SJCRH30 (cell line): ENCODE data around the gene VCX. TPM values are rescaled to one million over a fixed set of nuclear protein-coding genes. Genes with fewer than 3 reads are reported as not detected.
"Not testable (repeated sequence)": the region's sequence is repeated elsewhere in the genome, so short reads cannot be mapped to it uniquely, and the experiment has no call there.

Experiments used
- DNase-seq, 2 experiments: peaks; one replicate each; pipeline ENCODE4 v3.0.0-alpha.2; 2015 to 2020
- H3K27ac ChIP-seq: fragments of 250-450 bp; sonication (Bioruptor Pico); 2 replicates; pipeline ENCODE4 v1.5.1; 2020; ENCODE audit warnings: mild to moderate bottlenecking, moderate library complexity
- H3K27me3 ChIP-seq: fragments of 250-450 bp; sonication (Bioruptor Pico); 2 replicates; pipeline ENCODE4 v1.5.1; 2020; ENCODE audit warnings: mild to moderate bottlenecking, moderate library complexity
- H3K36me3 ChIP-seq: fragments of 250-450 bp; sonication (Bioruptor Pico); 2 replicates; pipeline ENCODE4 v1.5.1; 2020; ENCODE audit warnings: mild to moderate bottlenecking, moderate library complexity
- H3K4me1 ChIP-seq: fragments of 250-450 bp; sonication (Bioruptor Pico); 2 replicates; pipeline ENCODE4 v1.5.1; 2020; ENCODE audit warnings: mild to moderate bottlenecking, moderate library complexity
- H3K4me3 ChIP-seq: fragments of 250-450 bp; sonication (Bioruptor Pico); 2 replicates; pipeline ENCODE4 v1.5.1; 2020; ENCODE audit warnings: mild to moderate bottlenecking, moderate library complexity
- H3K9me3 ChIP-seq: fragments of 250-450 bp; sonication (Bioruptor Pico); replicated peaks from 2 replicates; pipeline ENCODE4 v1.5.1; 2020; ENCODE audit warnings: mild to moderate bottlenecking, moderate library complexity
- total RNA-seq: library from RNA; depleted of rRNA; stranded (reverse); fragments of >200 nt; shearing (Covaris generic); gene quantifications from 2 replicates; pipeline ENCODE4 v1.2.3, GENCODE V29; 2014; rRNA removed

The VCX gene
- total RNA-seq, result not detected in 2 replicates

- not testable (repeated sequence) for H3K27ac ChIP-seq, H3K4me3 ChIP-seq, H3K27me3 ChIP-seq, H3K9me3 ChIP-seq, DNase-seq, H3K4me1 ChIP-seq, H3K36me3 ChIP-seq
These were observed at the start of gene VCX for GRCh38 chrX:7842871-7843270. VCX (plus strand) TSS chrX:7843171; CDS start chrX:7843204, 33 bp downstream.

DNA sequence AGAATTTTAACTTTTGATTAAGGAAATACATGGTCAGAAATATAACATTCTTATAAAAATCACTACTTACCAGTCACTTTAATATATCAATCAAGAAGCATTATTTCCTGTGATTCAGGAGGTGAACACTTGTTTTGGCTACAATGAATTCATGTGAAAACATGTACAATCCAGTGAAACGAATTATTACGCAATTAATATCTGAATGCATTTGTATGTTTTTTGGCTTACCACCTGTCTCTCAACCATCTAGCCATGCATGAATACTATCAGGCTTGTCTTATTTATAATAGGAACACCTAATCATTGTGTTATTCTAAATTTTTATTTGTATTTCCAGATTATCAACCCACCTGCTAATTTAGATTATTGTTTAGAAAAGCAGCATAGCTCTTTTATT is 44.6 kb upstream of the VCX start:
- no peaks in the 10 kb centered on the region for H3K36me3 ChIP-seq
- H3K4me3 ChIP-seq, result no peak overlapping the region
- H3K27ac ChIP-seq, result no peak overlapping the region
- no peaks in the 10 kb centered on the region for H3K9me3 ChIP-seq
- no peak for DNase-seq
- H3K27me3 ChIP-seq, result no peaks in the 10 kb centered on the region
- H3K4me1 ChIP-seq, result no peaks in the 10 kb centered on the region

GRCh38 chrX:7801711-7802110 is 41.3 kb upstream of the VCX start:
- H3K4me3 ChIP-seq, result no peak overlapping the region
- DNase-seq, result no peak
- no peak overlapping the region for H3K27ac ChIP-seq
- no peaks in the 10 kb centered on the region for H3K9me3 ChIP-seq
- no peaks in the 10 kb centered on the region for H3K4me1 ChIP-seq
- no peaks in the 10 kb centered on the region for H3K36me3 ChIP-seq
- no peaks in the 10 kb centered on the region for H3K27me3 ChIP-seq

DNA sequence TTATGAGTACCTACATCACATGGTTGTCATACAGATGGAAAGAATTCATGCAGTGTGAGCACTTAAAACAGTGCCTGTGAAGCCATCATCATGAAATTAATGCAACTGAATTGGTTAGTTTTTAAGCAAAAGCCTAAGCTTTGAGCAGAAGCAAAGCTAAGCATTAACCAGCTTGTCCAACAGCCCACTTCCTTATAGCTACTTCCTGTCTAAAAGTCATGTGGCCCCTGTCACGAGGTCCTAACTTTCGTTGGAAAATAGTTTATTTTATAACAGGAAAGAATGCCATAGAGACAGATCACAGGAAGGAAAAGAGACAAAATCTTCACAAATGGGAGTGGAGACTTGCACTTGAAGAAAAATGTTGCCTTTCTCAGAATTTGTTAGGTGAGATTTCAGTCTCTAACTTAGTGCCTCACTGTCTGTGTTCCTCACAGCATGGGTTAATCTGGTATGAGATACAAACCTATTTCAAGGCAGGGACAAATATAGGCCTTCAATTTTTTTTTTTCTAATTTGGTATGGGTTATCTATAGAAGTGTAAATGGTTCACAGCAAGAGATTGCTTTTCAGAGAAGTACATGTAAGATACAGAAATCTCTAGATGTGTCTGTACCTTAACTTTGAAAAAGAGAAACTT is 27.7 kb upstream of the VCX start:
- no peaks in the 10 kb centered on the region for H3K4me1 ChIP-seq
- H3K9me3 ChIP-seq, result no peaks in the 10 kb centered on the region
- no peaks in the 10 kb centered on the region for H3K36me3 ChIP-seq
- no peaks in the 10 kb centered on the region for H3K27me3 ChIP-seq
- DNase-seq, result no peak
- no peak overlapping the region for H3K27ac ChIP-seq
- no peak overlapping the region for H3K4me3 ChIP-seq

DNA sequence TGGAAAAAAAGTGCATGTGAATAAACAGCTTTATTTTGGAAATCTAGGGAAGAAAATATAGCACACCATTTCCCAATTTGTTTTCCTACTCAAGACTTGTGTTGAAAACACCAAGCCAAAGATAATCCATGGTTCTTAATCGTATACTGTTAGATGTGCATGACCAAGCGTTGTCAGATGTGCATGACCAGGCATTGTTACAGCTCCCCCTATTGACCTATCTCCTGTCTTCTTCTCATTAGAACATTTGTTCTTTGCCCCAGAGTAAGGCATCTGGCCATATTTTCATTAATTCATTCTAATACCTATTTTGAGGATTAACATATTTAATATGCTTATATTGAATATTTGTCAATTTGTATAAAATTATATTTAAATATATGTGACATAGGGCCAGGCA is 14.4 kb upstream of the VCX start:
- Histone ChIP-seq H3K4me1 (no peaks in the 10 kb centered on the region), H3K27ac (no peak overlapping the region), H3K27me3 (no peaks in the 10 kb centered on the region), H3K9me3 (no peaks in the 10 kb centered on the region), H3K36me3 (no peaks in the 10 kb centered on the region), H3K4me3 (no peak overlapping the region)
- peak; percentile 4 to 36 for DNase-seq

- H3K27me3 ChIP-seq, result no peaks in the 10 kb centered on the region
- H3K4me3 ChIP-seq, result no peak overlapping the region
- H3K4me1 ChIP-seq, result no peaks in the 10 kb centered on the region
- H3K27ac ChIP-seq, result no peak overlapping the region
- no peak for DNase-seq
- H3K9me3 ChIP-seq, result no peaks in the 10 kb centered on the region
- no peaks in the 10 kb centered on the region for H3K36me3 ChIP-seq
These were observed 1.7 kb upstream of the VCX start for GRCh38 chrX:7841084-7841805.

- H3K27ac ChIP-seq, result no peak overlapping the region
- no peaks in the 10 kb centered on the region for H3K36me3 ChIP-seq
- H3K4me1 ChIP-seq, result no peaks in the 10 kb centered on the region
- H3K27me3 ChIP-seq, result no peaks in the 10 kb centered on the region
- no peaks in the 10 kb centered on the region for H3K9me3 ChIP-seq
- no peak overlapping the region for H3K4me3 ChIP-seq
- DNase-seq, result no peak
These were observed 9.2 kb downstream of the VCX start for GRCh38 chrX:7852166-7852565.

DNA sequence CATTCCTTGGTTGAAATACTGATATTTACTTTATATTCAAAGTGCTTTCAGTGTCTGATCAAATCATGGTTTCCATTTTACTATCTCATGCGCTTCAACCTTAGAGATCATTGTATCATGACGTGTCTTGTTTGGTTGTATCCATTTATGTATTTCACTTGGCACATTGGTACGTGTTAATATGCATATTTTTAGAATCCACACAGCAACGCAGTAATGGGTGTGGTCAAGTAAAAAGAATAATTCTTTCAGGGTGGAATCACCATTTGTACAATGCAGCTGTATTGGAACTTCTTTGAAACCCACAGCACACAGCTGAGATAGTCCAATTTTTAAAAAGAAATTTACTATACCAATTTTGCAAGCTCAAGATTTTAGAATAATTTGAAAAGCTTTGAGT is 29.1 kb downstream of the VCX start:
- H3K36me3 ChIP-seq, result no peaks in the 10 kb centered on the region

DNA sequence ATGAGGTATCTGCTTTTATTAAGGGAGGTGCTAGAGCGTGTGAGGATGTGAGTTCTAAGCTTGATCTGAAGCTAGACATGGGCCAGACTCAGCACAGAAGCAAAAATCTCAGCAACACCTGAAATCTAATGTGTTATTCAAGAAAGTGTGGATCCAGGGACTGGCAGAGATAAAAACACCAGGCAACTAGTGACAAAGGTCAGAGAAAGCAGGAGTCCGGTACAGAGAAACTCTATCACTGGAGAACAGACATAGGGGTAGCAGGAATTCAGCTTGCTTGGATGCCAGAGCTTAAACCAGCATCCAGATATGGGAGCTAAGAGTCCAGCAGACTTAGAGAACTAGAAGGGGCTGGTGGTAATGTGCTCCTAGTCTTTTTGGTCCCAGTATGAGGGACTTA is 34.0 kb downstream of the VCX start:
- Histone ChIP-seq H3K27ac (no peak overlapping the region), H3K4me1 (no peaks in the 10 kb centered on the region), H3K27me3 (no peaks in the 10 kb centered on the region), H3K4me3 (no peak overlapping the region), H3K36me3 (no peaks in the 10 kb centered on the region), H3K9me3 (no peaks in the 10 kb centered on the region)
- DNase-seq, result no peak

More for the DNA sequence above, 29.1 kb downstream of the VCX start:
- Histone ChIP-seq H3K27me3 (no peaks in the 10 kb centered on the region), H3K27ac (no peak overlapping the region), H3K4me1 (no peaks in the 10 kb centered on the region), H3K4me3 (no peak overlapping the region), H3K9me3 (no peaks in the 10 kb centered on the region)
- DNase-seq, result no peak

GRCh38 chrX:7889135-7889534 is 46.2 kb downstream of the VCX start:
- H3K9me3 ChIP-seq, result no peaks in the 10 kb centered on the region
- no peak for DNase-seq
- H3K27me3 ChIP-seq, result no peaks in the 10 kb centered on the region
- no peak overlapping the region for H3K27ac ChIP-seq
- H3K4me1 ChIP-seq, result no peaks in the 10 kb centered on the region
- no peaks in the 10 kb centered on the region for H3K36me3 ChIP-seq
- H3K4me3 ChIP-seq, result no peak overlapping the region

- no peak for DNase-seq
- no peak overlapping the region for H3K4me3 ChIP-seq
- no peaks in the 10 kb centered on the region for H3K9me3 ChIP-seq
- H3K27ac ChIP-seq, result no peak overlapping the region
- H3K27me3 ChIP-seq, result no peaks in the 10 kb centered on the region
- no peaks in the 10 kb centered on the region for H3K4me1 ChIP-seq
- no peaks in the 10 kb centered on the region for H3K36me3 ChIP-seq
These were observed 46.7 kb downstream of the VCX start for GRCh38 chrX:7889680-7890079.

DNA sequence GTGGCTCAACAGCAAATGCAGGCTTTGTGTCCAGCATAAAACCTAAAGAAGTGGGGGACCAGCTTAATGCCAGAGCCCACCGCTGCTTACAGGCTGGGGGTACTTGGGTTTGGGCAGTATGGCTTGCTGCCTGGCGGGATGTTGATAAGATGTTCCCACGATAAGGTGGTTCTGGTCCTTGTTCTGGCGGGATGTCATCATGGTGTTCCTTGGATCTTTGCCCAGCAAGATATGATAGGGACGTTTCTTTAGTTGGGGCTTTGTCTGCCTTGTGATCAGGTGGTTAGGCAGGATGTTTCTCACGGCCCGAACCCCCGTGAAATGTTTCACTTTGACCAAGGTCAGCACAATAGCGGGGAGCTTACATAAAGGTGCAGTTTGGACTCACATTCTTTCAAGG is 49.0 kb downstream of the VCX start:
- Histone ChIP-seq H3K27ac (no peak overlapping the region), H3K36me3 (no peaks in the 10 kb centered on the region), H3K27me3 (no peaks in the 10 kb centered on the region), H3K9me3 (no peaks in the 10 kb centered on the region), H3K4me1 (no peaks in the 10 kb centered on the region), H3K4me3 (no peak overlapping the region)
- no peak for DNase-seq

Other genes with a start within 250 kb of the VCX start
- 0.18 TPM in 1 of 2 replicates, not detected in the other for gene PNPLA4, start 84.2 kb downstream of the VCX start, total RNA-seq